Cardiac fibroblast (primary cell): Measurements from ENCODE around the gene AFG1L.

Experiments used
- DNase-seq, 2 donors: peaks; one replicate each; pipeline versions ENCODE4 v3.0.0 to v3.0.0-alpha.2; 2010; ENCODE audit warnings: low read depth in 2 of 2
- H3K4me3 ChIP-seq, 2 donors: replicated peaks in 1 of 2; 1 replicate in 1 of 2; 2 replicates in 1 of 2; pipeline ENCODE4 v1.5.1; 2011; ENCODE audit warnings: low read depth in 2 of 2, low read length in 2 of 2, mild to moderate bottlenecking in 2 of 2, moderate library complexity in 1 of 2
- TF ChIP-seq, protein P1 (sequence below): IDR thresholded peaks from one replicate; pipeline ENCODE4 v1.5.1; 2011; ENCODE audit warnings: low read depth, mild to moderate bottlenecking, low read length, inconsistent platforms

AFG1L gene

GRCh38 chr6:108521616-108522107 is 226.8 kb downstream of the AFG1L start:
- TF ChIP-seq, protein P1, sequence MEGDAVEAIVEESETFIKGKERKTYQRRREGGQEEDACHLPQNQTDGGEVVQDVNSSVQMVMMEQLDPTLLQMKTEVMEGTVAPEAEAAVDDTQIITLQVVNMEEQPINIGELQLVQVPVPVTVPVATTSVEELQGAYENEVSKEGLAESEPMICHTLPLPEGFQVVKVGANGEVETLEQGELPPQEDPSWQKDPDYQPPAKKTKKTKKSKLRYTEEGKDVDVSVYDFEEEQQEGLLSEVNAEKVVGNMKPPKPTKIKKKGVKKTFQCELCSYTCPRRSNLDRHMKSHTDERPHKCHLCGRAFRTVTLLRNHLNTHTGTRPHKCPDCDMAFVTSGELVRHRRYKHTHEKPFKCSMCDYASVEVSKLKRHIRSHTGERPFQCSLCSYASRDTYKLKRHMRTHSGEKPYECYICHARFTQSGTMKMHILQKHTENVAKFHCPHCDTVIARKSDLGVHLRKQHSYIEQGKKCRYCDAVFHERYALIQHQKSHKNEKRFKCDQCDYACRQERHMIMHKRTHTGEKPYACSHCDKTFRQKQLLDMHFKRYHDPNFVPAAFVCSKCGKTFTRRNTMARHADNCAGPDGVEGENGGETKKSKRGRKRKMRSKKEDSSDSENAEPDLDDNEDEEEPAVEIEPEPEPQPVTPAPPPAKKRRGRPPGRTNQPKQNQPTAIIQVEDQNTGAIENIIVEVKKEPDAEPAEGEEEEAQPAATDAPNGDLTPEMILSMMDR: no peak
- DNase-seq: no peak
- no peak overlapping the region for H3K4me3 ChIP-seq

GRCh38 chr6:108523697-108524096 is 228.8 kb downstream of the AFG1L start:
- DNase-seq: no peak
- no peak overlapping the region for H3K4me3 ChIP-seq
- TF ChIP-seq, protein P1: no peak

DNA sequence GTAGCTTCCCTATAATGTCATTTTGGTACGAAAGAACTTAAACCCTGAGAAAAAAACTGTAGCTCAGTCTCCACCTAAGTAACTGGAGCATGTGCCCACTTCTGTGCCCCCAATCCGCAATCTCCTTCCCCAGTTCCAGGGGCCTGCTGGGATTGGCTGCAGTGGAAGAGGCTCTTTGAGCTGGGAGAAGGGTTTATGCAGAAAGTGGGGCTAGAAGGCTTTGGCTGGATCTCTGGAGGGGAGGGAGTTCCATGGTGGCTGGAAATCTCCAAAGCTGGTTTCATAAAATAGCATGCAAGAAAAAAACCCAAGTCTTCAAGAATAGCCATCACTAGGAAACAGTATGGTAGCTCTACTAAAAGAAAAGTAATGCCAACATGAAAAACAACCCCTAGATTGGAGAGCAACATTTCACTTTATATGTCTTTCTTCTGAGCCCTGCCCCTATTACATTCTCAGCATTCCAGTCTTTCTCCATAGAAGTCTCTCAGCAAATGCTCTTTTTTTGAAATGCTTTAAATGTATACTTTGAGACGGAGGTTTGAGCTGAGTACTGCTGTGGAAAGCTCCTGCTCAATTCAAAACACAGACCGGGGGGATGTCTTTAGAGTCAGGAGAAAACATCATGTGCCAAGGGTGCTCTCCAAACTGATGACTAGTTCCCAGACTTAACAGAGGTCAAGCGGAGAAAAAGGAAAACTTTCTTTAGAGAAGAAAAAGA is 229.8 kb downstream of the AFG1L start:
- DNase-seq: peak in 1 of 2 donors; percentile 24

GRCh38 chr6:108526739-108527174 is 231.9 kb downstream of the AFG1L start:
- TF ChIP-seq, protein P1: peak; percentile 74
- H3K4me3 ChIP-seq: no peak overlapping the region
- peak; percentile 65 to 70 for DNase-seq

More for the DNA sequence above, 229.8 kb downstream of the AFG1L start:
- H3K4me3 ChIP-seq: no peak overlapping the region
- TF ChIP-seq, protein P1: no peak

GRCh38 chr6:108528878-108529277 is 234.0 kb downstream of the AFG1L start:
- no peak overlapping the region for H3K4me3 ChIP-seq
- DNase-seq: no peak
- TF ChIP-seq, protein P1: no peak

DNA sequence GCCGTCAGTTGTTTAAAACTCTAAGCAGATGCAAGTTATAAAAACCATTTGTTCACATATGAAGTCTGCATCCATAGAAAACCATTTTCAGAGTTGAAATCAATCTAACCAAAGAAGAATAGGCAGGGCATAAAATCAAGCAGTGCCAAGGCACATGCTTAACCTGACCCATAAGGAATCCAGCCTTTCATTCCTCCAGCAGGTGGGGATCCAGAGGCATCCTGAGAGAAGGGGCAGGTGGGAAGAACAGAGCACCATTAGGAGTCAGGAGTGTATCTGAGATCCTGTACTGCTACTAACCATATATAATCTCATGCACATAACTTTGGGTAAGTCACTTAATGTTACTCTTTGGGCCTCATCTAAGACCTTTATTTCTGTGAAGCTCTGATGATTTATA is 236.5 kb downstream of the AFG1L start:
- TF ChIP-seq, protein P1: no peak
- DNase-seq: no peak
- H3K4me3 ChIP-seq: no peak overlapping the region
